IPS-18c (cell line): ENCODE measurements around the gene DIO3.
"Not testable (repeated sequence)": the region's sequence is repeated elsewhere in the genome, so short reads cannot be mapped to it uniquely, and the experiment has no call there.

Experiments used
- H3K4me3 ChIP-seq: 2 replicates; pipeline ENCODE4 v1.7.0; 2013; ENCODE audit warnings: low read depth, mild to moderate bottlenecking, low read length, moderate library complexity; ENCODE audit not compliant: insufficient read depth
- H3K9me3 ChIP-seq: one replicate; pipeline ENCODE4 v1.6.1; 2013; ENCODE audit warnings: mild to moderate bottlenecking, low read length, moderate library complexity; ENCODE audit not compliant: control insufficient read depth, insufficient read depth

DIO3 gene

DNA sequence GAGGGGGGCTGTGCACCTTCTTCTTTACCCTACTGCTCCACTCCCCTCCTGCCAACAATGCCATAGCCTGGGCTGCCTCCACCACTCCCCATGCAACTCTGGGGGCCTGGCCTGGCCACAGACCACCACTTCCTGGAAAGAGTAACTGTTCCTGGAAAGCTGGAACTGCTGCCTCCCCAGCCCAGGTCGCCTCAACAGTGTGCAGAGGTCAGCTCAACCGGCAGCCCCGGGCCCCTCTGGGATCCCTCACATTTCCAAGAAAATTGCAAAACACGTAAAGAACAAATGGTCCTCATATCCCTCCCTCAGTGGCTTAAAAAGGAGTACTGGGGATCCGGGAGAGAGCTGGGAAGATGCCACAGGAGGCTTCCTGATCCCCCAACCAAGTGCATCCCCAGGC is 22.4 kb upstream of the DIO3 start:
- Histone ChIP-seq H3K9me3 (no peaks in the 10 kb centered on the region), H3K4me3 (no peak overlapping the region)

GRCh38 chr14:101539880-101540279 is 21.4 kb upstream of the DIO3 start:
- Histone ChIP-seq H3K9me3 (no peaks in the 10 kb centered on the region), H3K4me3 (no peak overlapping the region)

- no peaks in the 10 kb centered on the region for H3K9me3 ChIP-seq
- no peak overlapping the region for H3K4me3 ChIP-seq
Measured at GRCh38 chr14:101540481-101541462, 20.5 kb upstream of the DIO3 start.

- Histone ChIP-seq H3K9me3 (no peaks in the 10 kb centered on the region), H3K4me3 (no peak overlapping the region)
Measured at GRCh38 chr14:101542391-101542790, 18.9 kb upstream of the DIO3 start.

DNA sequence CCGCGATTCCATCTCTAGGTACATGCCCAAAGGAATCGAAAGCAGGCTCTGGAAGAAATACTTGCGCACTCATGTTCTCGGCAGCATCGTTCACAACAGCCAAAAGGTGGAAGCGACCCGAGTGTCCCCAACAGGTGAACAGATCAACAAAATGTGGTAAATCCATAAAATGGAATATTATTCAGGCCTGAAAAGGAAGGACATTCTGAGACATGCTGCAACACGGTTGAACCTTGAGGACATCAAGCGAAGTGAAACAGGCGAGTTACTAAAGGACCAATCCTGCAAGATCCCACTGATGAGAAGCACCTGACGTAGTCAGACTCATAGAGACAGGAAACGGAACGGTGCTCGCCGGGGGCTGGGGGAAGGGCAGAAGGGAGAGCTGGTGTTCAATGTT is 17.5 kb upstream of the DIO3 start:
- Histone ChIP-seq H3K9me3 (no peaks in the 10 kb centered on the region), H3K4me3 (no peak overlapping the region)

GRCh38 chr14:101544550-101544949 is 16.7 kb upstream of the DIO3 start:
- Histone ChIP-seq H3K4me3 (no peak overlapping the region), H3K9me3 (peaks cover 2% of the 10 kb centered on the region)

DNA sequence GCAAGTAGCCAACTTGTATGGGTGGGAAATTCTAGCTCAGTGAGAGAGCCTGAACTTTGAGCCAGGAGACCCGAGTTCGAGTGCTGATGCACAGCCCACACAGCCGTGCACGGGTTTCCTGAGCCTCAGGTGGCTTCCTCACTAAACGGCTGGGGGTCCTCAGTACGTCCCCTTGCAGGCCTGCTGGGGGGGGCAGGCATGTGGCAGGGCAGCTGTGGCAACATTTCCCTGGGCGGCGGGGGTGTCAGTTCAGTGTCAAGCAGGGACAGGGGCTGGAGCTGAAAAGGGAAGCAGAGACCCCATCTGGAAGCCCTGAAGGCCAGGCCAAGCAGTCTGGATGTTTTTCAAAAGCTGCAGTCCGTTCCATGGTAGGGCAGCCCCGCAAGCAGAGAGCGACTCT is 14.6 kb upstream of the DIO3 start:
- peaks cover 2% of the 10 kb centered on the region for H3K9me3 ChIP-seq
- H3K4me3 ChIP-seq, result no peak overlapping the region

- Histone ChIP-seq H3K4me3 (no peak overlapping the region), H3K9me3 (peaks cover 2% of the 10 kb centered on the region)
Measured at GRCh38 chr14:101547107-101547738, 14.1 kb upstream of the DIO3 start.

- Histone ChIP-seq H3K9me3 (peaks cover 2% of the 10 kb centered on the region), H3K4me3 (no peak overlapping the region)
Measured at GRCh38 chr14:101547961-101548669, 13.2 kb upstream of the DIO3 start.

DNA sequence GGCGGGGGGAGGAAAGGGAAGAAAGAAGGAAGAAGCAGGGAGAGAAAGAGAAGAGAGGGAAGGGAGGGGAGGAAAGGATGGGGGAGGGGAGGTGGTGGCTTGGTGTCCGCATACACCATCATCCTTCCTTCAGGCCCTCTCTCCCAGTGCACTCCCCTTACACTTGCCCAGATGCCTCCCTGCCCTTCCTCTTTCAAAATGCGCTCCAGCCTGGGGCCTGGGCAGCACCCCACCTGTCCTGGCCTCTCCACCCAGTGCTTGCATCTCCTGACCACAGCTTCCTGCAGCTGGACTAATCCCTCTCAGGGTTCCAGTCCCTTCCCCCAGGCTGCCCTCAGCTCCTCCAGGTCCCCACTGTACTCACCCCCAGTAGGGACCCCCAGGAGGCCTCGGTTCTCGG is 12.6 kb upstream of the DIO3 start:
- H3K4me3 ChIP-seq, result no peak overlapping the region
- peaks cover 2% of the 10 kb centered on the region for H3K9me3 ChIP-seq

GRCh38 chr14:101549154-101549553 is 12.1 kb upstream of the DIO3 start:
- Histone ChIP-seq H3K9me3 (peaks cover 2% of the 10 kb centered on the region), H3K4me3 (no peak overlapping the region)

DNA sequence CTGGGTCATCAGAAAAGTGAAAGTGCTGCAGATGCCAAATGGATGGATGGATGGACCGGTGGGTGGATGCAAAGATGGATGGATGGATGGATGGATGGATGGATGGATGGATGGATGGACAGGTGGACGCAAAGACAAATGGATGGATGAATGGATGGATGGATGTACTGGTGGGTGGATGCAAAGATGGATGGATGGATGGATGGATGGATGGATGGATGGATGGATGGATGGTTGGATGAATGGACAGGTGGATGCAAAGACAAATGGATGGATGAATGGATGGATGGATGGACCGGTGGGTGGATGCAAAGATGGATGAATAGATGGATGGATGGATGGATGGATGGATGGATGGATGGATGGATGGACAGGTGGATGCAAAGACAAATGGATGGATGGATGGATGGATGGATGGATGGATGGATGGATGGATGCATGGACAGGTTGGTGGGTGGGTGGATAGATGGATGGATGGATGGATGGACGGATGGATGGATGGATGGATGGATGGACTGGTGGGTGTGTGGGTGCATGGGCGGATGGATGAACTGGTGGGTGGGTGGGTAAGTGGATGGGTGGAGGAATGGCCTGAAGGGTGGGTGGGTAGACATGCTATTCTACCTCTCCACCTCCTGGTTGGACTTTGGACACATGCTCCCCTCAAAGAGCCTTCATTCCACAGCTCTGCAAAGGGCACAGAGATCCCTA is 10.9 kb upstream of the DIO3 start:
- H3K9me3 ChIP-seq, H3K4me3 ChIP-seq: not testable (repeated sequence)

DNA sequence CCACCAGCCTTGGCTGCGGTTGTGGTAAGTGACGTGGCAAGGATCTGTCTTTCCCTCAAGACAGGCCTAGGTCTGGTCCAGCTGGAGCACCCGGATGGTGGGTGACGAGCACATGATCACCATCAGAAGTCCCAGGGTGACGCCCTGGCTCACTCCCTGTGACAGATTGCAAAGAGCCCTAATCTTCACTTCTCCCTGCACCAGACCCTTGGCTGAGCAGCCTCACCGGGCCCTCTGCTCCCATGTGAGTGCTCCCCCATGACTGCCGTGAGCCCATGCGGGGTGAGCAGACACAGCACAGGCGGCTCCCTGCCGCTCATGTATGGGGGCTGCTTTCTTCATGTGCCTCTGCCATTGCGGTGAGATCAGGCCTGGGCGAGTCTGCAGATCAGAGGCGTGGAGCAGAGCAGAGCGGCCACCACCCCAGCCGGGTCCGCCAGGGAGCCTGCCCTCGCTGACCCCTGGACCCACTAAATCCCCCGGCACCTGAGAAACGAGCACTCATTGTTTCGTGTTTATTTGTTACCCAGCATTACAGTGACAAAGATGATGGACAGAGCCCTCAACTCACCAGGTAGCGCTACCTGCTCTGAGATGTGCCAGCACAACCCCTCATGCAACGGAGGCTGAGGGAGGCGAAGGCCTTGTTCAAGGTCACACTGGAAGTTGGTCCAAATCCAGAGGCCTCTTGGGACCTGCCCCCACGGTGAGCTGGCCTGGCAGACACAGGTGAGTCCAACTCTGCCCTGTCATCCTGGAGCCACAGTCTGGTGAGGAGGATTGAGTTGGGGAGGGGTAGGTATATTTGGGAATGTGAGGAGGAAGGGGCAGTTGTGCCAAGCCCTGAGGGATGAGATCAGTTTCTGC is 9.3 kb upstream of the DIO3 start:
- Histone ChIP-seq H3K9me3 (peaks cover 2% of the 10 kb centered on the region), H3K4me3 (no peak overlapping the region)

DNA sequence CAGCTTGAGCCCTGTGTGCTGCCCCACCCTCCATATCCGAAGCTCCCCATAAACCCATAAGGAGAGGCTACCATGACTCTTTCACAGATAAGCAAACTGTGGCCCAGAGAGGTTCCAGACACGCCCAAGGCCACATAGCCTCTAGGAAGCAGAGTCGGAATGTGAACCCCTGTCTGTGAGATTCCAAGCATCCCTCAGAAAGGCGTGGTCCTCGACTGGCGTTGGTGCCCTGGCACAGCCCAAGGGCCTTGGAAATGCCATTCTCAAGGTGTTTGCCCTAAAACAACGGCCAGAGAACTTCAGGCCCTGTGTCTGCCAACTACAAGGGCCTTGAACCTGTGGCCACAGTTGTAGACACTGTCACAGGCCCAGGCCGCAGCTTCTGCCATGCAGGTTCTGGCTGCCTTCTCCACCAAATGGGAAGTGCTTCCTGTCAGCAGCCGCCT is 8.5 kb upstream of the DIO3 start:
- Histone ChIP-seq H3K9me3 (peaks cover 2% of the 10 kb centered on the region), H3K4me3 (no peak overlapping the region)

DNA sequence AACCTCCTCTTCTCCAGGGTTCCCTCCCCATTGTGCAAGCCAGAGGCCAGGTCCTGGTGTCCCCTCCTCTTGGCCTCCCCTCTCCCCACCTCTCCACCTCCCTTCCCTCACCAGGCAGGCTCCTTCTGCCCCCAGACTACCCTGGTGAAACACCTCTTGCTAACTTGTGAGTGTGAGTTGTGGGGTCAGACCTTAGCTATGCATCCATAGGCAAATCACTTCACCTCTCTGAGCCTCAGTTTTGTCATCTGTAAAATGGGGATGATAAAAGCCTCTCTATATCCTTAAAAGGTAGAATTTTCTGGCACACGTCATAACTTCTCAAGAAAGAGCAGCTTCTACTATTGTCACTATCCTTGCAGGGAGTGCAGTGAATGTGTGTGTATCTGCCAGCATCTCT is 7.9 kb upstream of the DIO3 start:
- Histone ChIP-seq H3K4me3 (no peak overlapping the region), H3K9me3 (peaks cover 2% of the 10 kb centered on the region)

GRCh38 chr14:101553931-101554330 is 7.4 kb upstream of the DIO3 start:
- Histone ChIP-seq H3K4me3 (no peak overlapping the region), H3K9me3 (peaks cover 2% of the 10 kb centered on the region)
